Vagina (tissue), 2 donors: ENCODE results near the gene RPS6KA2. TPM values are rescaled to one million over a fixed set of nuclear protein-coding genes. Genes with fewer than 3 reads are reported as not detected.

Source experiments
- DNase-seq, 2 donors: peaks; one replicate each; pipeline ENCODE4 v3.0.0-alpha.2; 2017; ENCODE audit errors: extremely low spot score in 2 of 2
- H3K27ac ChIP-seq: fragments of 200-600 bp; sonication (generic); one replicate; pipeline ENCODE4 v1.5.1; 2019
- H3K27me3 ChIP-seq: fragments of 200-600 bp; sonication (generic); one replicate; pipeline ENCODE4 v1.5.1; 2019
- H3K36me3 ChIP-seq, 2 donors: fragments of 200-600 bp; sonication (generic); one replicate each; pipeline ENCODE4 v1.5.1; 2017 to 2019
- H3K4me1 ChIP-seq: fragments of 200-600 bp; sonication (generic); one replicate; pipeline ENCODE4 v1.5.1; 2019
- H3K4me3 ChIP-seq, 2 donors: fragments of 200-600 bp; sonication (generic); 1 replicate in 1 of 2; 2 replicates in 1 of 2; pipeline ENCODE4 v1.5.1; 2016 to 2019
- H3K9me3 ChIP-seq: fragments of 200-600 bp; sonication (generic); one replicate; pipeline ENCODE4 v1.5.1; 2019
- POLR2A ChIP-seq, 2 donors: fragments of 450-650 bp; IDR thresholded peaks; one replicate each; pipeline ENCODE4 v1.6.1; 2017; ENCODE audit warnings: antibody characterized with exemption in 2 of 2, mild to moderate bottlenecking in 2 of 2, moderate library complexity in 2 of 2
- POLR2AphosphoS5 ChIP-seq, 2 donors: sonication (generic); formaldehyde crosslinking; IDR thresholded peaks; one replicate each; pipeline ENCODE4 v1.9.0; 2017; ENCODE audit warnings: antibody characterized with exemption in 2 of 2, mild to moderate bottlenecking in 2 of 2, low read depth in 1 of 2; ENCODE audit not compliant: insufficient read depth in 1 of 2
- intact Hi-C: fragments of 100-400 bp; cut with DNase I; formaldehyde crosslinking; loops from one replicate; pipeline ENCODE4 v1.15.1; 2023
- total RNA-seq: library from RNA; depleted of rRNA; stranded (reverse); fragments of >200 nt; gene quantifications from one replicate; pipeline ENCODE4 v1.2.3, GENCODE V29; 2016
- TF ChIP-seq, protein P1 (sequence below), 3 experiments: fragments of 450-650 bp in 2 of 3; fragments of 200-600 bp in 1 of 3; sonication (generic) in 1 of 3; IDR thresholded peaks; one replicate each; pipeline ENCODE4 v1.5.1; 2017 to 2019; ENCODE audit warnings: antibody characterized with exemption in 3 of 3, mild to moderate bottlenecking in 2 of 3, moderate library complexity in 2 of 3

The RPS6KA2 gene
- total RNA-seq, 1 donor from 2014 or later, result 65.1 TPM

DNA sequence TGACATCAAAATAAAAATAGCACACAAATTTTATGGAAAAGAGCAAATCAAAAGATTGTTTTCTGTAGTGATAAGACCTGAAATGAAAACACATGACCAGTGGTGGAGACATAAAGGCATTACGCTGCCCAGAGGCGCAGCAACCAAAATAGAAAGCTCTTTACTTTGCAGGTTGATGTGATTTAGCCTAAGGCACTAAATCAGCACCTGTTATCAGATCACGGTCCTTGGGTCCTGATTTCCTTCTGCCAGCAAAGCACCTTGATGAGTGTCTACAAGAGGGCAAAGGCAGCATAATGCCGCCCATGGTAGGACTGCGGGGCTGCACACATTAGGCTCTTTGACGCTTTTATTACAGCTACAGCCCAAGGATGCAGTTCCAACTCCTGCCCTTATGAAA lies 21.3 kb downstream of the RPS6KA2 start:
- intact Hi-C loops, result no loop called here
- H3K4me3 ChIP-seq, result no peak overlapping the region
- no peaks in the 10 kb centered on the region for H3K36me3 ChIP-seq
- H3K27ac ChIP-seq, result no peak overlapping the region
- no peaks in the 10 kb centered on the region for H3K9me3 ChIP-seq
- TF ChIP-seq POLR2A (IDR thresholded peaks at IDR 0.05) (no peak), POLR2AphosphoS5 (IDR thresholded peaks at IDR 0.05; ENCODE audit: insufficient read depth in 1 of 2, low read depth in 1 of 2) (no peak)
- TF ChIP-seq, protein P1, sequence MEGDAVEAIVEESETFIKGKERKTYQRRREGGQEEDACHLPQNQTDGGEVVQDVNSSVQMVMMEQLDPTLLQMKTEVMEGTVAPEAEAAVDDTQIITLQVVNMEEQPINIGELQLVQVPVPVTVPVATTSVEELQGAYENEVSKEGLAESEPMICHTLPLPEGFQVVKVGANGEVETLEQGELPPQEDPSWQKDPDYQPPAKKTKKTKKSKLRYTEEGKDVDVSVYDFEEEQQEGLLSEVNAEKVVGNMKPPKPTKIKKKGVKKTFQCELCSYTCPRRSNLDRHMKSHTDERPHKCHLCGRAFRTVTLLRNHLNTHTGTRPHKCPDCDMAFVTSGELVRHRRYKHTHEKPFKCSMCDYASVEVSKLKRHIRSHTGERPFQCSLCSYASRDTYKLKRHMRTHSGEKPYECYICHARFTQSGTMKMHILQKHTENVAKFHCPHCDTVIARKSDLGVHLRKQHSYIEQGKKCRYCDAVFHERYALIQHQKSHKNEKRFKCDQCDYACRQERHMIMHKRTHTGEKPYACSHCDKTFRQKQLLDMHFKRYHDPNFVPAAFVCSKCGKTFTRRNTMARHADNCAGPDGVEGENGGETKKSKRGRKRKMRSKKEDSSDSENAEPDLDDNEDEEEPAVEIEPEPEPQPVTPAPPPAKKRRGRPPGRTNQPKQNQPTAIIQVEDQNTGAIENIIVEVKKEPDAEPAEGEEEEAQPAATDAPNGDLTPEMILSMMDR (IDR thresholded peaks at IDR 0.05), result no peak
- peak in 1 of 2 donors; percentile 64 for DNase-seq
- no peaks in the 10 kb centered on the region for H3K27me3 ChIP-seq
- no peaks in the 10 kb centered on the region for H3K4me1 ChIP-seq

DNA sequence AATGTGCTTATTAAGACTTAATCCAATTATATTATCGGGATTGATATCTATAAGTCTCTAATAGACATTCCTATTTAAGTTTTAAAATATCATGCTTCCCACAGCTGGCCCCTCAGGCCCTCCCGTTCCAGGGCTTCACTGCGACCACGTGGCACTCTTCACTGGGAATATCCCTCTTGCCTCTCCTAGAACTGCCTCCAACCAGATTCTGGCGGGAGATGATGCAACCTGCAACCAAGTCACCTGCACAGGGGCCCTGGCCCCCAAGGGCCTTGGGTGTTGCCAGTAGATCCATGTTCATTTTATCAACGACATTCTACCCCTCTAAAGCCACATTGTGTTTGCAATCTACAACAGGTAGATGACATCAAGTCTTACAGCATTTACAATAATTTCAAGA lies 22.1 kb downstream of the RPS6KA2 start:
- TF ChIP-seq POLR2A (IDR thresholded peaks at IDR 0.05), result no peak
- TF ChIP-seq, protein P1 (IDR thresholded peaks at IDR 0.05), result no peak
- no peak for TF ChIP-seq POLR2AphosphoS5 (IDR thresholded peaks at IDR 0.05; ENCODE audit: insufficient read depth in 1 of 2, low read depth in 1 of 2)
- intact Hi-C loops, result no loop called here
- H3K9me3 ChIP-seq, result no peaks in the 10 kb centered on the region

DNA sequence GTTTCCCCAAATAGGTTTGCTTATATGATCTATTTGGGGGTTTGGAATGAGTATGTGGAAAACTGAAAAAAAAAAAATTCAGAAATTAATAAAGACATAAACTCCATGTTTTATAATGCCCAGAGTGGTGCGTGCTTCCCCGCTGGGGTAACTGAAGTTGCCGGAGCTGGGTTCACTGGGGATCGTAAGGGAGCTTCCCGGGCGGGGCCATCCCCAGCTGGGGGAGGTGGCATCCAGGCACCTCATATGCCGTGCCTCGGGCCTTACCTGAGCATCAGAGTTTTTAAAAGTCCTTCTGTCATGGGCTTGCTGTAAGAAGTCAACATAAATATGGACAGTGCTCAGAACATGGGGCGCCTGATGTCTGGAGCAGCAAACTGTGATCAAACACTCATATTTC lies 22.7 kb downstream of the RPS6KA2 start:
- DNase-seq, result no peak
- intact Hi-C loops, result no loop called here

More for the DNA sequence above, 22.1 kb downstream of the RPS6KA2 start:
- no peaks in the 10 kb centered on the region for H3K36me3 ChIP-seq
- no peak overlapping the region for H3K4me3 ChIP-seq
- DNase-seq, result no peak
- peaks cover under 1% of the 10 kb centered on the region for H3K4me1 ChIP-seq
- H3K27me3 ChIP-seq, result no peaks in the 10 kb centered on the region
- no peak overlapping the region for H3K27ac ChIP-seq

DNA sequence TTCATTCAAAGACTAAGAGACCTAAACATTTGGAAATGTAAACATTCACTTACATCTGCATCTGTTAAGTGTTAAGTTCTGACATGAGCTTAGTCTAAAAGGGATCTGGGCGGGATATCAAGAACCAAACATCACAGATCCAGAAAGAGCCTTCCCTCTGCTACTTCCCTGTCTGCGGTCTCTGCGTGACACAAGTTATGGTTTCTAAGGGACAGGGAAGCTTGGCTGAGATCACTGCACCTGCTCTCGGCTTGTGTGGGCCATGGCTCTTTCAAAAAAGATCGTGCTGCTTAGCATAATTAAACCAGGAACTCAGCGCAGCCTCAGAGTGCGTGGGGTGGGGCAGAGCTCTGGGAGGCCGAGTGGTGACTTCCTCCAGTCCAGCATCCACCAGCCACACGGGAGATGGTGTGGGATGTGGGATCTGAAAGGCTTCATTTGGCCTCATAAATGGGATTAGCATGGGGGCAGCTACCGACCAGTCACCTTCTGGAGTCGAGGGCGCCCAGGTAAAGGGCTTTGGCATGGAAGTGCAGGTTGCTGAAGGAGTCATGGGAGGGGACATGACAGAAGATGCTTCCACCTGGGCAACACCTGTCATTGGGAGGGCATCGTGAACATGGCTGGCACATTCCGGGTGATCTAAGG lies 23.9 kb downstream of the RPS6KA2 start:
- H3K36me3 ChIP-seq, result no peaks in the 10 kb centered on the region
- no peak overlapping the region for H3K4me3 ChIP-seq
- intact Hi-C loops, result no loop called here
- peaks cover 12% of the 10 kb centered on the region for H3K4me1 ChIP-seq
- no peaks in the 10 kb centered on the region for H3K27me3 ChIP-seq
- TF ChIP-seq POLR2AphosphoS5 (IDR thresholded peaks at IDR 0.05; ENCODE audit: insufficient read depth in 1 of 2, low read depth in 1 of 2) (no peak), POLR2A (IDR thresholded peaks at IDR 0.05) (no peak)
- TF ChIP-seq, protein P1 (IDR thresholded peaks at IDR 0.05), result no peak
- no peak overlapping the region for H3K27ac ChIP-seq
- DNase-seq, result no peak
- no peaks in the 10 kb centered on the region for H3K9me3 ChIP-seq

More for the DNA sequence above, 22.7 kb downstream of the RPS6KA2 start:
- Histone ChIP-seq H3K27ac (no peak overlapping the region), H3K4me1 (peaks cover 7% of the 10 kb centered on the region), H3K36me3 (no peaks in the 10 kb centered on the region), H3K27me3 (no peaks in the 10 kb centered on the region), H3K4me3 (no peak overlapping the region), H3K9me3 (no peaks in the 10 kb centered on the region)
- TF ChIP-seq, protein P1 (IDR thresholded peaks at IDR 0.05), result no peak
- TF ChIP-seq POLR2A (IDR thresholded peaks at IDR 0.05) (no peak), POLR2AphosphoS5 (IDR thresholded peaks at IDR 0.05; ENCODE audit: insufficient read depth in 1 of 2, low read depth in 1 of 2) (no peak)

DNA sequence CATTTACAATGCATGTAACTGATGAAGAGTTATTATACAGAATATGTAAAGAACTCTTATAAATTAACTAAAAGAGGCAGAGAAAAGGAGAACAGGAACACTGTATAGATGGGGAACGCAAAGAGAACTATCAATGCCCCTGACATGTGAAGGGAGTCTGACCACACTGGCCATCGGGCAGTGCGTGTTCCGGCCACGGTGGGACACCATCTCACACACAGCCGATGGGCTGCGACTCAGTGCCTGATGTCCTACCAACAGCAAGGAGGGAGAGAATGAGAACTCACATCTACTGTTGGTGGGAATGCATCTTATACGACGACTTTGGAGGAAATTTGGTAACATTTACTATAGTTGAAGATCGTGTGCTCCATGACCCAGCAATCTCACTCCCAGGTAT lies 25.1 kb downstream of the RPS6KA2 start:
- Histone ChIP-seq H3K9me3 (no peaks in the 10 kb centered on the region), H3K36me3 (no peaks in the 10 kb centered on the region), H3K4me1 (peaks cover 19% of the 10 kb centered on the region), H3K27me3 (no peaks in the 10 kb centered on the region), H3K27ac (no peak overlapping the region), H3K4me3 (no peak overlapping the region)
- TF ChIP-seq POLR2A (IDR thresholded peaks at IDR 0.05) (no peak), POLR2AphosphoS5 (IDR thresholded peaks at IDR 0.05; ENCODE audit: insufficient read depth in 1 of 2, low read depth in 1 of 2) (no peak)
- TF ChIP-seq, protein P1 (IDR thresholded peaks at IDR 0.05), result no peak
- no peak for DNase-seq
- intact Hi-C loops, result no loop called here
